ENCODE data around the gene PAK5. TPM values are rescaled to one million over a fixed set of nuclear protein-coding genes. Genes with fewer than 3 reads are reported as not detected.

Gene PAK5
- total RNA-seq, 2 experiments from 2014 or later = not detected

DNA sequence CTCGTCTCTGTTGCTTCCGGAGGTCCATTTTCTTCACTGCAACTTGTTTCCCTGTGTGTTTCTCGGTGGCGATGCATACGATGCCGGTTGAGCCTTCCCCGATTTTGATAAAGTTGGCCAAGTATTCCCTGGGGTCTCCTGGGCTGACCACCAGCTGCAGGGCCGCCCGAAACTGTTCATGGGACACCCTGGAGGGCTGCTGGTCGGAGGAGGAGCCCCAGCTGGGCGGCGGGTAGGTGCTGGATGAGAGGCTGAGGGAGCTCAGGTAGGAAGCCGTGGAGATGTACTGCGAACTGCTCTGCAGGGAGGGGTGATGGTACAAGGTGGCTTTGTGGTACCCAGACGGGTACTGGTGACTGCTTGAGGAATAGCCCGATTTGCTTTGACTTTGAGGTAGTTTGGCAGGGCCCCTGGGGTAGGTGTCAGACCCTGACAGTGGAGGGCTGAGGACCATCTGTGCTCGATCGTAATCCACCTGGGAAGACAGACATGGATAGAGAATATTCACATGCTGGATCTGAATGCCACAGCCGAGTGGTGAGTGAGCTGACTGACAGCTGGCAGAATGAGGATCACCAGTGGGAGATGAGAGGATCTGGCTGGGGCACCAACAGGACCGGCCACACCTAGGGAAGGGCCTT lies 272.8 kb downstream of the PAK5 start:
- no peak for DNase-seq
- Mint-ChIP-seq H3K27me3 (ENCODE audit: low read depth) (no peaks in the 10 kb centered on the region), H3K4me3 (no peak overlapping the region), H3K4me1 (ENCODE audit: low read depth) (no peaks in the 10 kb centered on the region), H3K27ac (no peak overlapping the region), H3K36me3 (ENCODE audit: low read depth) (no peaks in the 10 kb centered on the region), H3K9me3 (no peaks in the 10 kb centered on the region)
- CTCF ChIA-PET = no interaction called here
- intact Hi-C loops (cut with micrococcal nuclease) = no loop called here

DNA sequence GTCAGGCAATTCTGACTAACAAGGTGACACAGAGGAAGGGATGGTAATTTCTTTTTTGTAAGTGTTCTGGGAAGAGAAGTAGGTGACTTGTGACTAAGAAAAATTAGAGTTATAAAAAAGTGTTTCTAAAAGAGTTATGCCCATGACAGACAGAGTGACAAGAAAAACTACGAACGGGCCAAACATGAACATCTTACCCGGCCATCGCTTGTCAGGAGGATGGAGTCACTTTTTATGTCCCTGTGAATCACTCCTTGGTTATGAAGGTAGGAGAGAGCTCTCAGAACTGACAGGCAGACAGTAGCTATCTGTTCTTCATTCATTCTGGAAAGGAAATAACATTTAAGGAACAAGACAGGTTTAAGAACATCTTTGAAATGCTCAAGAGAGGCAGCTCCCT lies 281.5 kb downstream of the PAK5 start:
- H3K36me3 Mint-ChIP-seq (ENCODE audit: low read depth) = no peaks in the 10 kb centered on the region
- CTCF ChIA-PET = no interaction called here
- intact Hi-C loops (cut with micrococcal nuclease) = no loop called here
- peaks cover 9% of the 10 kb centered on the region for H3K27me3 Mint-ChIP-seq (ENCODE audit: low read depth)
- no peaks in the 10 kb centered on the region for H3K4me1 Mint-ChIP-seq (ENCODE audit: low read depth)
- H3K27ac Mint-ChIP-seq = no peak overlapping the region
- no peak for DNase-seq
- no peak overlapping the region for H3K4me3 Mint-ChIP-seq
- peaks cover 3% of the 10 kb centered on the region for H3K9me3 Mint-ChIP-seq

DNA sequence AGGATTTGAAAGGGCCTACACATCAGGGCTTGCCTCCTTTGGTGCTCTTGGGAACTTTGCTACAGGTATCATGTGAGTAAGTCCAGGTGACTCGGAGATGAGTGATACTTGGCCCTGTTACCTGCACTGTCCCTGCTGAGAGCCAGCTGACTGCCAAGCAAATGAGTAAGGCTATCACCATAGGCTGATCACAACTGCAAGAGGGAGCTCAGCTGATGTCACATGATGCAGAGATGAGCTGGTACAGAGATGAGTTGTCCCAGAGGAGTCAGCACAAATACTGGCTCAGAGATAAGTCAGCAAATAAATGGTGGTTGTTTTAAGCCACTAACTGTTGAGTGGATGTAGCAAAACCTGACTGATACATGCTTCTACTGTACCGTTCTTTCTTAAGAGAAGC lies 283.1 kb downstream of the PAK5 start:
- intact Hi-C loops (cut with micrococcal nuclease) = no loop called here
- Mint-ChIP-seq H3K9me3 (peaks cover 3% of the 10 kb centered on the region), H3K4me1 (ENCODE audit: low read depth) (no peaks in the 10 kb centered on the region), H3K27ac (no peak overlapping the region), H3K4me3 (no peak overlapping the region), H3K27me3 (ENCODE audit: low read depth) (peaks cover 9% of the 10 kb centered on the region), H3K36me3 (ENCODE audit: low read depth) (no peaks in the 10 kb centered on the region)
- no peak for DNase-seq
- CTCF ChIA-PET = no interaction called here

DNA sequence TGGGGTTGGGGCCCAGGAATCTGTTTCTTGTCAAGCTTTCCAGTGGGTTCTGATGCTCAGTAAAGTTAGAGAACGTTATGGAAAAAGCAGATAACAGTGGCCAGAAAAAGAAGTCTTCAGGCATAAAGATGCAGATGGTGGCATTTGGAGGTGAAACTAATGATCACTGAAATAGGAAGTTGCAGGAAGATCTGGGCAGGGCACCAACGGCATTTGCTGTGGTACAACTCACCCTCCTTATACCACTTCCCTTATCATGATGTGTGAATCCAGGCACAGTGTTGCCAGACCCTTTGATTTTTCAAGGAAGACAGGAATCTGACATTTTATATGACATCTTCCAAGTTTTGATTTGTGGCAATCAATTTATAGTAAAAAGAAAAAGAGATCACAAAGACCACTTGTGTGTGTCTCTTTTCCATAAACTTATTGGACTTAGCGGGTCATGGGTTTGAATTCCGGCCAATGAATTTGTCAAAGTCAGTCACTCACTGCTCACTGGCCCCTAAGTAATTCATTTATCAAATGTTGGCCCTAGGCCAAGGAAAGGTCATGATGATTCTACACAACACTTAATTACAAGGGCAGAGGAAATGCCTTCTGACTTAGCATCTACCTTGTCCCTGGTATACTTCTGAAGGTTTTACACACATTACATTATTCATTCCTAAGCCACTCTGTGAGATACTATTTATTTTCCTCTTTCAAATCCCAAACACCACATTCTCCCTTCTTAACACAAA lies 286.9 kb downstream of the PAK5 start:
- no peak overlapping the region for H3K4me3 Mint-ChIP-seq
- CTCF ChIA-PET = no interaction called here
- no peak overlapping the region for H3K27ac Mint-ChIP-seq
- intact Hi-C loops (cut with micrococcal nuclease) = no loop called here
- H3K27me3 Mint-ChIP-seq (ENCODE audit: low read depth) = peaks cover 4% of the 10 kb centered on the region
- no peak for DNase-seq
- H3K9me3 Mint-ChIP-seq = no peaks in the 10 kb centered on the region
- no peaks in the 10 kb centered on the region for H3K4me1 Mint-ChIP-seq (ENCODE audit: low read depth)
- no peaks in the 10 kb centered on the region for H3K36me3 Mint-ChIP-seq (ENCODE audit: low read depth)

DNA sequence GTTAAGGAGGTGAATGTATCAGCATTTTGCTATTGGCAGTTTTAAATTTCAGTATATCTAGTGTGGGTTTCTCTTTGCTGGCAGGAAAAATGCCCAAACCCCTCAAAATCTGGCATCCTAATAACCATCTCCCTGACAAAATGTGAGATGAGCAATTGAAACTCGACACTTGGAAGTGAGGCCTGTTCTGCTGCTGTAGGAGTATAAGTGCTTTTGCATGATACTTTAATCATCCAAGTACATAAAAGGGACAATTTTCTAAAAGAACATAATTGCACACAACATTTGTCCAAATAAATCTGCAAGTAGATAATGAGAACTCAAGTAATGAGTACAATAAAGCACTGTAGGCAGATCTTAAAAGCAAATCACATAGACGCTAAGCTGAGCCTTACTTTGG lies 288.0 kb downstream of the PAK5 start:
- peaks cover 4% of the 10 kb centered on the region for H3K27me3 Mint-ChIP-seq (ENCODE audit: low read depth)
- no peak overlapping the region for H3K27ac Mint-ChIP-seq
- H3K4me1 Mint-ChIP-seq (ENCODE audit: low read depth) = no peaks in the 10 kb centered on the region
- H3K9me3 Mint-ChIP-seq = no peaks in the 10 kb centered on the region
- no peak overlapping the region for H3K4me3 Mint-ChIP-seq
- H3K36me3 Mint-ChIP-seq (ENCODE audit: low read depth) = no peaks in the 10 kb centered on the region
- CTCF ChIA-PET = no interaction called here
- no peak for DNase-seq
- intact Hi-C loops (cut with micrococcal nuclease) = no loop called here

DNA sequence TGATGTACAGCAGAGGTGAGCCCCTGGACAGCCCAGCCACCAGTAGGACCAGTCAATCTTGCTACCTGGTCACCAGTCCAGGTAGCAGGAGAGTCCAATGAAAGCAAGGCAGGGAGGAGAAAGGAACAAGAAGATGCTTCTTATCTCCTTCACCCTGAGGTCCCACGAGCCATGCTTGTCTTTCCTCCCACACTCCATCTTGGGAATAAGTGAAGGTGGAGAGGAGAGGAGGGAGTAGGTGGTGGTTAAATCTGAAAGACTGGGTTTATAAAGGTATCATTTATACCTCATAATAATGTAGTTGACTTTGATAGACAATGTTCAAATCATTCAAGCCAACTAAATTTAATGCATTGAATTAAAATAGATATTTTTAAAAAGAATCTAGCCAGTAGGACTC lies 288.6 kb downstream of the PAK5 start:
- Mint-ChIP-seq H3K27me3 (ENCODE audit: low read depth) (peaks cover 4% of the 10 kb centered on the region), H3K27ac (no peak overlapping the region), H3K9me3 (no peaks in the 10 kb centered on the region), H3K4me1 (ENCODE audit: low read depth) (no peaks in the 10 kb centered on the region), H3K4me3 (no peak overlapping the region), H3K36me3 (ENCODE audit: low read depth) (no peaks in the 10 kb centered on the region)
- intact Hi-C loops (cut with micrococcal nuclease) = no loop called here
- DNase-seq = no peak
- CTCF ChIA-PET = no interaction called here

DNA sequence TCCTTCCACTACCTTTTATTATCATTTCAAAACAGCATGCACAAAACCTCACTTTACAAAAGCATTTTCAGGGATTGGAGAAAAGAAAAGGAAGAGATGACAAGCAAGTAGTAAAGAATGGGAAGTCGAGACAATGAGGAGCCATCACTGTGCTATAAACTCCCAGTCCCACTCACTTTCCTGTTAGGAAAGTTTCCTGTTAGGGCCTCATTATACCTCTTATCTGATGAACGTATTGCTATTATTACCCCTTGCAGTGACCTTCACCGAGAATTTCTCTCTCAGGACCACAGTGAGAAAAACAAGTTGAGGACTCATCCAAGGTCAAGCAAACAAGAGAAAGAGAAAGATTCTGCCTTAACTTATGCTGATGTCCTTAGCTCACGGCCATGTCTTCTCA lies 295.7 kb downstream of the PAK5 start:
- intact Hi-C loops (cut with micrococcal nuclease) = no loop called here
- Mint-ChIP-seq H3K27me3 (ENCODE audit: low read depth) (peaks cover 4% of the 10 kb centered on the region), H3K36me3 (ENCODE audit: low read depth) (no peaks in the 10 kb centered on the region), H3K4me1 (ENCODE audit: low read depth) (no peaks in the 10 kb centered on the region), H3K4me3 (no peak overlapping the region), H3K9me3 (no peaks in the 10 kb centered on the region), H3K27ac (no peak overlapping the region)
- DNase-seq = no peak
- CTCF ChIA-PET = no interaction called here

DNA sequence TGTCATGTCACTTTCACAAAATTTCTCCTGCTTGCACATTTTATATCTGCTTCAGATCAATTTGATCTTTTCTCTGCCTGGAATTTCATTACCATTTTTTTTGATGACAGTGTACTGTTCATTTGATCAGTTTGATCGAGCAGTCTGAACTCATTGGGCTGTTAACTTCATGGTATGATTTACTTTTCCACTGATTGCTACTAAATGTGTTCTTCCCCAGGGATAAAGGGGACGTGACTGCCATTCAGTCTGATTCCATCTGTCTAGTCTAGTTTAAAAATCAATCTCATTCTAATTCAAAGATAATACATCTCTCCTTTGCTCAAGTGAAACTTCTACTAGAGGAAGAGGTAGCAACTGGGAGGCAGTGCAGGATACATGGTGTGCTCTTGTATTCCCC lies 303.4 kb downstream of the PAK5 start:
- no peaks in the 10 kb centered on the region for H3K9me3 Mint-ChIP-seq

DNA sequence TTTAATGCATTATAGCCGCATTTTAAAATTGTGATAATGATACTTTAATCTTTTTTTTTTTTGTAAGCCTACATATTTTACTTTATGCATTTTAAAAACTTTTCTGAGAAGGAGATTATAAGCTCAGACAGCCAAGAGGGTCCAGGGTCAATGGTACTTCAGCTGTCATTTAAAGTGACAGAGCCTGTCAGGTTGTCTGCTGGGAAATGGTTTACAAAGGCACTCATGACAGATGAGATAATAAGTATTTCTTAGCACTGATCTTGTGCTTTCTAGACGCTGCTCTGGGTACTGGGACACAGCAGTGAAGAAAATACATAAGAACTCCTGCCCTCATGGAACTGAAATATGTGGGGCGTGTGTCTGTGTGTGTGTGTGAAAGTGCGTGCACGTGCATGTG lies 304.9 kb downstream of the PAK5 start:
- no peaks in the 10 kb centered on the region for H3K36me3 Mint-ChIP-seq (ENCODE audit: low read depth)
- H3K9me3 Mint-ChIP-seq = no peaks in the 10 kb centered on the region
- no peak overlapping the region for H3K27ac Mint-ChIP-seq
- no peak overlapping the region for H3K4me3 Mint-ChIP-seq
- no peak for DNase-seq
- intact Hi-C loops (cut with micrococcal nuclease) = no loop called here
- peaks cover 3% of the 10 kb centered on the region for H3K27me3 Mint-ChIP-seq (ENCODE audit: low read depth)
- CTCF ChIA-PET = no interaction called here
- H3K4me1 Mint-ChIP-seq (ENCODE audit: low read depth) = no peaks in the 10 kb centered on the region

More for the DNA sequence above, 303.4 kb downstream of the PAK5 start:
- intact Hi-C loops (cut with micrococcal nuclease) = no loop called here
- DNase-seq = no peak
- H3K36me3 Mint-ChIP-seq (ENCODE audit: low read depth) = no peaks in the 10 kb centered on the region
- no peak overlapping the region for H3K27ac Mint-ChIP-seq
- H3K27me3 Mint-ChIP-seq (ENCODE audit: low read depth) = peaks cover 3% of the 10 kb centered on the region
- CTCF ChIA-PET = no interaction called here
- H3K4me1 Mint-ChIP-seq (ENCODE audit: low read depth) = no peaks in the 10 kb centered on the region
- no peak overlapping the region for H3K4me3 Mint-ChIP-seq

DNA sequence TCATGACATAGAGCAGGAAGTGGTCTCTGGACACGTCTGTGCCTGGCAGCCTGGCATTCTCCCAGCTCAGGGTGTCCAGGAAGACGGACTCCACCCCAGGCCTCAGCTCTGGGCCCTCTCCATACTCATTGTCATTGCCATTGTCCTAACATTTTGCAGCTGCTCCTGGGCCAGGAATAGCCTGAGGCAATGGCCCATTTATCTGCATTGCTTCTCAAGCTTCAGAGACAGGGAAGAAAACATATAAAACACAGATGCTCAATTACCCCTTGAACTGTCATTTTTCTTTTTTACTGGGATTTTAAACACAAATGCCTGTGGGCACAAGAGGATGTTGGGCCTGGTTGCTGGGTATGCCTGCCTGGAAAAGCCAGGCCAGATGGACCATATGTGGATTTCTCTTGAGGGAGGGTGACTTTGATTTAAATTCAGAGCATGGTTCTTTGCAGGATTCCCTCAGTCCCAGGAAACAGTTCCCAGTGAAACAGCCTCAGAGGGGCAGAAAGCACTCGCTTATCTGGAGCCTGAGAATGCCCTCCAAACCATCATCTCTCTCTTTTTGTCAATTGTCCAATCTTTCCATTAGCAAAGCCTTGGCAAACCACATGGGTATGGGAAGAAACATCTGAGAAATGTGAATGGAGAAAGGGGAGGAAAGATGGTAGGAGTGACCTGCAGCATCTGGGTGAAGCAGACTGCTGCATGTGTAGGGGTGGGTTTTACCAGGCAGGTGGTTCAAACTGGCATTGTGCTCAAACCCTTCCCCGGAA lies 306.6 kb downstream of the PAK5 start:
- intact Hi-C loops (cut with micrococcal nuclease) = no loop called here
- Mint-ChIP-seq H3K4me1 (ENCODE audit: low read depth) (no peaks in the 10 kb centered on the region), H3K27me3 (ENCODE audit: low read depth) (peaks cover 3% of the 10 kb centered on the region), H3K4me3 (no peak overlapping the region), H3K9me3 (no peaks in the 10 kb centered on the region), H3K36me3 (ENCODE audit: low read depth) (no peaks in the 10 kb centered on the region), H3K27ac (no peak overlapping the region)
- no peak for DNase-seq
- CTCF ChIA-PET = no interaction called here

DNA sequence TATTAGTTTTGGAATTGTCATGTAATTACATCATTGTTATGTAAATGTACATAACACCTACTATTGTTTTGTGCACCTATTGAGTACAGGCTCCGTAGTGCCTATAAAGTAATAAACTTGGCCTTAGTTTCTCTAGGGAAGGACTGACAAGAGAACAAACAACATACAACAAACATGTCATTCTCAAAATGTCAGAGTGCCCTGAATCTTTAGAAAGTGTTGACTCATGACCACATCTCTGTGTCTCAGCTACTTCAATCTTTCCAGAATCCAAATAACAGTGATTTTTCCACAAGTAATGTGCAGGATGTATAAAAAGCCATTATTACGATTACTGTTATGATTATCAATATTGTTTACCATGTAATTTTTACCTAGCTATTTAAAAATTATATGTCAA lies 307.3 kb downstream of the PAK5 start:
- CTCF ChIA-PET = no interaction called here
- H3K27me3 Mint-ChIP-seq (ENCODE audit: low read depth) = peaks cover 3% of the 10 kb centered on the region
- no peak overlapping the region for H3K27ac Mint-ChIP-seq
- no peaks in the 10 kb centered on the region for H3K4me1 Mint-ChIP-seq (ENCODE audit: low read depth)
- no peaks in the 10 kb centered on the region for H3K9me3 Mint-ChIP-seq
- no peaks in the 10 kb centered on the region for H3K36me3 Mint-ChIP-seq (ENCODE audit: low read depth)
- H3K4me3 Mint-ChIP-seq = no peak overlapping the region
- intact Hi-C loops (cut with micrococcal nuclease) = no loop called here
- no peak for DNase-seq

DNA sequence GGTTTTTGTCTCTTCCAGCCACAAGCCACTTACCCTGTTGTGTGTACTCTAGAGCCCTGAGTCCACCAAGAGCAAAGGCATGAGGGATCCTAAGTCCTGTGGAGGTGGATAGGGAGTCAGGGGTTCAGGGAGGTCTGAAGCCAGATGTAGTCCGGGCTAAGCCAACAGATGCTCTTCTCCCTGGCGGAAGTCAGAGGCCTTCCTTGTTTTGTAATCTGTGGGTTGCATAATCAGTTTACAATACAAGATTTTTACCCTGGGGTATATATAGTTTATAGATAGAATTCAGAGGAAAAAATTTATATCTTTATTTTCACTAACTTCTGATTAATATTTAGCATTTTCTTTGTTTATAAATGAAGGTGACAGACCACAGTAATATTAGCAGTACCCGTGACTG lies 315.2 kb downstream of the PAK5 start:
- H3K27me3 Mint-ChIP-seq (ENCODE audit: low read depth) = peaks cover 15% of the 10 kb centered on the region
- H3K27ac Mint-ChIP-seq = no peak overlapping the region
- no peaks in the 10 kb centered on the region for H3K4me1 Mint-ChIP-seq (ENCODE audit: low read depth)
- intact Hi-C loops (cut with micrococcal nuclease) = no loop called here
- no peak overlapping the region for H3K4me3 Mint-ChIP-seq
- no peaks in the 10 kb centered on the region for H3K9me3 Mint-ChIP-seq
- DNase-seq = no peak
- no peaks in the 10 kb centered on the region for H3K36me3 Mint-ChIP-seq (ENCODE audit: low read depth)
- CTCF ChIA-PET = interaction anchor here (0.7 kb wide), 1 partner anchor 46 kb away, joined by 3 read pairs; no protein-coding TSS in a partner anchor

DNA sequence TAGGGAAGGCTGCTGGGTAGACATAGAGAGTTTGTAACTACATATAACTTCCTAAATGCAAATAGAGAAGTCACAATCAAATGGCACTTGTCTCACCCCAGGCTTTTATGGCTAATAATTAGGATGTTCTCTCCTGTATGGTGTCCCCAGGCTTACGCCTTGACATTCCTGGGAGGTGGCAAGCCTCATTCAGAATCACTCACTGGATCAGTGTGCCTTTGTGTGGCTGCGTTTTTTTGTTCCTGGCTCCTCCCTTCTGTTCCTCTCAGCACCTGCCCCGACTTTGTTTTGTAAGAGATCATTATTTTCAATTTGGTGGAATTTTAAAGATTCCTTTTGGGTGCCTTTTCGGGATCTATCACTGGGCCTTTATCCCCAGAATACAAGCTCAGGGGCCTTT lies 318.8 kb downstream of the PAK5 start:
- intact Hi-C loops (cut with micrococcal nuclease) = no loop called here
- DNase-seq = no peak
- CTCF ChIA-PET = no interaction called here
- no peaks in the 10 kb centered on the region for H3K4me1 Mint-ChIP-seq (ENCODE audit: low read depth)
- H3K9me3 Mint-ChIP-seq = no peaks in the 10 kb centered on the region
- H3K4me3 Mint-ChIP-seq = no peak overlapping the region
- H3K27me3 Mint-ChIP-seq (ENCODE audit: low read depth) = peaks cover 45% of the 10 kb centered on the region
- no peak overlapping the region for H3K27ac Mint-ChIP-seq
- no peaks in the 10 kb centered on the region for H3K36me3 Mint-ChIP-seq (ENCODE audit: low read depth)
